ENCODE data around the gene XYLT1. TPM values are rescaled to one million over a fixed set of nuclear protein-coding genes. Genes with fewer than 3 reads are reported as not detected.

Gene XYLT1
- total RNA-seq, 1 experiment from 2014 or later: 1.7 TPM

DNA sequence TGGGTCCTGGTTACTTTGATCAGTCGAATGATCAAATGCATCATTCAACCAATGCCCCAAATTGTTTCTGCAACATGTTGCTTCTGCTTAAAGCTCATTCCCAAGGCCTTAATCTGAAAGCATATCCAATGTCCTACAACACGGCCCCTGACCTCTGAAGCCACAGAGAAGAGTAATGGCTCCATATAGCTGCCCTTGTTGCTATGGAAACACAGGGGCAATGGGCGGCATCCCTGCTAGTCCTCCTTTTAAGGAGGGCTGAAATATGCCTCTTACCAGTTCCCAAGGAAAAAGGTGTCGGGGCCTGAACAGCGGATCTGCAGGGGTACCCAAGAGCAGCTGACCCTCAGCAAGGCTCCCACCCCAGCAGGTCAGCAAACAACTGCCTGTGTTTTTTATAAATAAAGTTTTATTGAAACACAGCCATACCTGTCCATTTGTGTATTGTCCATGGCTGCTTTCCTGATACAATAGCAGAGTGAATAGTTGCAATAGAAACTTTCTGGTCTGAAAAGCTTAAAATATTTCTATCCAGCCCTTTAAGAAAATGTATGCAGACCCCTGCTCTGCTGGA lies 210.4 kb downstream of the XYLT1 start:
- TF ChIP-seq, protein P1, sequence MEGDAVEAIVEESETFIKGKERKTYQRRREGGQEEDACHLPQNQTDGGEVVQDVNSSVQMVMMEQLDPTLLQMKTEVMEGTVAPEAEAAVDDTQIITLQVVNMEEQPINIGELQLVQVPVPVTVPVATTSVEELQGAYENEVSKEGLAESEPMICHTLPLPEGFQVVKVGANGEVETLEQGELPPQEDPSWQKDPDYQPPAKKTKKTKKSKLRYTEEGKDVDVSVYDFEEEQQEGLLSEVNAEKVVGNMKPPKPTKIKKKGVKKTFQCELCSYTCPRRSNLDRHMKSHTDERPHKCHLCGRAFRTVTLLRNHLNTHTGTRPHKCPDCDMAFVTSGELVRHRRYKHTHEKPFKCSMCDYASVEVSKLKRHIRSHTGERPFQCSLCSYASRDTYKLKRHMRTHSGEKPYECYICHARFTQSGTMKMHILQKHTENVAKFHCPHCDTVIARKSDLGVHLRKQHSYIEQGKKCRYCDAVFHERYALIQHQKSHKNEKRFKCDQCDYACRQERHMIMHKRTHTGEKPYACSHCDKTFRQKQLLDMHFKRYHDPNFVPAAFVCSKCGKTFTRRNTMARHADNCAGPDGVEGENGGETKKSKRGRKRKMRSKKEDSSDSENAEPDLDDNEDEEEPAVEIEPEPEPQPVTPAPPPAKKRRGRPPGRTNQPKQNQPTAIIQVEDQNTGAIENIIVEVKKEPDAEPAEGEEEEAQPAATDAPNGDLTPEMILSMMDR (conservative IDR thresholded peaks at IDR 0.05): no peak
- no peak for TF ChIP-seq EZH2 (IDR thresholded peaks at IDR 0.05; ENCODE audit: low read depth)
- Histone ChIP-seq H2AFZ (no peak overlapping the region), H3K27ac (no peak overlapping the region), H3K9me2 (ENCODE audit: insufficient read depth) (no peaks in the 10 kb centered on the region), H3K4me2 (no peak overlapping the region), H3K4me1 (replicated peaks; ENCODE audit: insufficient read depth) (no peaks in the 10 kb centered on the region), H4K20me1 (ENCODE audit: insufficient read depth) (no peaks in the 10 kb centered on the region), H3K4me3 (no peak overlapping the region), H3K79me2 (ENCODE audit: low read depth) (no peaks in the 10 kb centered on the region), H3K9me3 (ENCODE audit: insufficient read depth, low read depth) (no peaks in the 10 kb centered on the region), H3K27me3 (ENCODE audit: insufficient read depth, low read depth) (peaks cover 16% of the 10 kb centered on the region), H3F3A (ENCODE audit: insufficient read depth, low read depth) (no peaks in the 10 kb centered on the region), H3K36me3 (ENCODE audit: low read depth) (no peaks in the 10 kb centered on the region)
- intact Hi-C loops (cut with micrococcal nuclease; ENCODE audit: unreplicated experiment): no loop called here
- ChIA-PET POLR2A (ENCODE audit: unreplicated experiment) (no interaction called here), CTCF (no interaction called here)
- BruUV-seq (replicated peaks): no TSS peak
- DNase-seq: no peak

DNA sequence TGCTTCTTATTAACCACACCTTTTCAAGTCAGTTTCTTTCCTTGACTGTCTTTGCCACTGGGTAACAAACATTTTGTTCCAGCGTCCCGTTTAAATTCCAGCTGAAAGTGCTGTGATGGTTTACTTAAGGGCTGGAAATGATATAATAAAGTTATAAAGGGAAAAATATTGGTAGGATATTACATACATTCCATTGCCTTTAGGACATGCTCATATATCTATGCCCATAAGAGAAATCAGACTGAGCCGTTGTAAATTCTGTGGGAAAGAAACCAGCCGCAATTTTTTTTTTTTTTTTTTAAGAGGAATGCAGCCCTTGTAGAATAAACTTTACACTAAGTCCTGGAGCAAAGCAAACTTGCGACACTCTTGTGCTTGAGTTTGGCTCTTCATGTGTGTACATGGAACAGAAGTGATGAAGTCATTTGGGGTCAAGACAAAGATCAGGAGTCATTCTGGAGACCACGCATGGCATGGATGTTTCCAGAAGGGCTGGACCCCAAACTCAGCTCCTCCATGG lies 210.9 kb downstream of the XYLT1 start:
- TF ChIP-seq EZH2 (IDR thresholded peaks at IDR 0.05; ENCODE audit: low read depth): no peak
- TF ChIP-seq, protein P1 (conservative IDR thresholded peaks at IDR 0.05): no peak
- no peak overlapping the region for H2AFZ ChIP-seq
- ChIA-PET POLR2A (ENCODE audit: unreplicated experiment) (no interaction called here), CTCF (no interaction called here)
- H3K4me1 ChIP-seq (replicated peaks; ENCODE audit: insufficient read depth): no peaks in the 10 kb centered on the region
- no peaks in the 10 kb centered on the region for H3K9me2 ChIP-seq (ENCODE audit: insufficient read depth)
- H3K4me3 ChIP-seq: no peak overlapping the region
- H3F3A ChIP-seq (ENCODE audit: insufficient read depth, low read depth): no peaks in the 10 kb centered on the region
- H3K27me3 ChIP-seq (ENCODE audit: insufficient read depth, low read depth): peaks cover 16% of the 10 kb centered on the region
- H3K27ac ChIP-seq: no peak overlapping the region
- no peaks in the 10 kb centered on the region for H3K79me2 ChIP-seq (ENCODE audit: low read depth)
- no peaks in the 10 kb centered on the region for H3K36me3 ChIP-seq (ENCODE audit: low read depth)
- H4K20me1 ChIP-seq (ENCODE audit: insufficient read depth): no peaks in the 10 kb centered on the region
- H3K4me2 ChIP-seq: no peak overlapping the region
- BruUV-seq (replicated peaks): no TSS peak
- no peaks in the 10 kb centered on the region for H3K9me3 ChIP-seq (ENCODE audit: insufficient read depth, low read depth)
- intact Hi-C loops (cut with micrococcal nuclease; ENCODE audit: unreplicated experiment): no loop called here
- no peak for DNase-seq

DNA sequence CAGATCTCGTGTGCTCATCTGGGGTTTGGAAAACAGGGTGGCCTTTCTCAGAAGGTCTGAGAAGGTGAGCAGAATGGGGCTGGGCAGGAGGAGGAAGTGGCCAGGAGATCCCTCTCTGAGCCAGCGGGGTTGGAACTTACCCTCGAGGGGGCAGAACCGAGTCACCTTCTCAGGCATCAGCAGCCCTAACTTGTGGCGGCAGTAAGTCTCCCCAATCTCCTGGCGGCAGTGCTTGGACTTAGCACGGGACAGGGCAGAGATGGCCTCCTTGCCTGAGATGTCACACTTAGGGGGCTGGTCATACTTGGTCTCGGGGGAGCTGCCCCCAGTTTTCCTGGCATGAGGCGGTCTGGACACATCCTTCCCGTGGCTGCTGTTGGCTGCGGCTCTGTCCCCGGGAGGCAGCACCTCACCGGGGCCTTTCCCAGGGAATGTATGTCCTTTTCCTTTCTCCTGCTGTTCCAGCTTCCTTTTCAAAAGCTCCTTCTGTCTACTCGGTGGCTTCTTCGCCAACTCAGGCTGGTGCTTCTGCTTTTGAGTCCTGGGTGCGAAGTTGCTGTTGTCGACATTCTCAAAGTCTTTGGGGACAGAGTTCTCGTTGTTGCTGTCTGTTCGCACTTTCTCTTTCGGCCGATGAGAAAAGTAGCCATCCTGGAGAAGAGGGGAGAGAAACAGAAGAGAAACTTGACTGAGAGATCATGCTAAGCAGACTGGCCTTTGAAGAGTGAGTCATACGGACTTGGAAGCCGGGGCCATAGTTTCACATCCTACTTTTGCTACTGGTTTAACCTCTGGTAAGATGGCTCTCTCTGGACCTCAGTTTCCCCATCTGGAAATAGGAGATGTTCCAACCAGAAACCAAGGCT lies 211.7 kb downstream of the XYLT1 start:
- Histone ChIP-seq H2AFZ (no peak overlapping the region), H3K4me3 (no peak overlapping the region), H3K27me3 (ENCODE audit: insufficient read depth, low read depth) (peaks cover 16% of the 10 kb centered on the region), H3K27ac (no peak overlapping the region), H3K9me2 (ENCODE audit: insufficient read depth) (no peaks in the 10 kb centered on the region), H3K4me2 (no peak overlapping the region), H3K79me2 (ENCODE audit: low read depth) (no peaks in the 10 kb centered on the region), H3K36me3 (ENCODE audit: low read depth) (no peaks in the 10 kb centered on the region), H3K9me3 (ENCODE audit: insufficient read depth, low read depth) (no peaks in the 10 kb centered on the region), H3F3A (ENCODE audit: insufficient read depth, low read depth) (no peaks in the 10 kb centered on the region), H3K4me1 (replicated peaks; ENCODE audit: insufficient read depth) (no peaks in the 10 kb centered on the region), H4K20me1 (ENCODE audit: insufficient read depth) (no peaks in the 10 kb centered on the region)
- no peak for TF ChIP-seq EZH2 (IDR thresholded peaks at IDR 0.05; ENCODE audit: low read depth)
- TF ChIP-seq, protein P1 (conservative IDR thresholded peaks at IDR 0.05): no peak
- DNase-seq: no peak
- ChIA-PET CTCF (no interaction called here), POLR2A (ENCODE audit: unreplicated experiment) (no interaction called here)
- no TSS peak for BruUV-seq (replicated peaks)
- intact Hi-C loops (cut with micrococcal nuclease; ENCODE audit: unreplicated experiment): no loop called here

Data from PC-9 (cell line).